Parathyroid adenoma (tissue), 2 donors: Measurements from ENCODE around the gene MAMDC2.

ENCODE experiments used
- H2AFZ ChIP-seq: fragments of 300-600 bp; sonication (generic); one replicate; pipeline ENCODE4 v1.7.0; 2017; ENCODE audit warnings: antibody characterized with exemption, mild to moderate bottlenecking
- H3K27ac ChIP-seq: fragments of 300-600 bp; sonication (generic); one replicate; pipeline ENCODE4 v1.7.0; 2017
- H3K27me3 ChIP-seq: fragments of 300-600 bp; sonication (generic); one replicate; pipeline ENCODE4 v1.7.0; 2017; ENCODE audit warnings: low read length; ENCODE audit not compliant: control insufficient read depth, insufficient read depth
- H3K36me3 ChIP-seq: fragments of 300-600 bp; sonication (generic); one replicate; pipeline ENCODE4 v1.7.0; 2017; ENCODE audit warnings: low read length; ENCODE audit not compliant: control insufficient read depth, insufficient read depth
- H3K4me1 ChIP-seq: fragments of 300-600 bp; sonication (generic); one replicate; pipeline ENCODE4 v1.7.0; 2017; ENCODE audit warnings: control low read depth
- H3K4me2 ChIP-seq: fragments of 300-600 bp; sonication (generic); one replicate; pipeline ENCODE4 v1.7.0; 2017; ENCODE audit warnings: low read length
- H3K4me3 ChIP-seq: fragments of 300-600 bp; sonication (generic); one replicate; pipeline ENCODE4 v1.7.0; 2017; ENCODE audit warnings: low read depth, low read length
- H3K79me2 ChIP-seq: fragments of 300-600 bp; sonication (generic); one replicate; pipeline ENCODE4 v1.7.0; 2017; ENCODE audit warnings: control low read depth
- H3K9ac ChIP-seq: fragments of 300-600 bp; sonication (generic); one replicate; pipeline ENCODE4 v1.7.0; 2017; ENCODE audit warnings: mild to moderate bottlenecking
- H3K9me3 ChIP-seq: fragments of 300-600 bp; sonication (generic); one replicate; pipeline ENCODE4 v1.7.0; 2017; ENCODE audit warnings: low read length; ENCODE audit not compliant: control insufficient read depth
- CTCF ChIP-seq: fragments of 300-600 bp; sonication (generic); IDR thresholded peaks from one replicate; pipeline ENCODE4 v1.7.0; 2017; ENCODE audit warnings: antibody characterized with exemption, mild to moderate bottlenecking
- donor health status: primary hyperparathyroidism.

Gene MAMDC2

DNA sequence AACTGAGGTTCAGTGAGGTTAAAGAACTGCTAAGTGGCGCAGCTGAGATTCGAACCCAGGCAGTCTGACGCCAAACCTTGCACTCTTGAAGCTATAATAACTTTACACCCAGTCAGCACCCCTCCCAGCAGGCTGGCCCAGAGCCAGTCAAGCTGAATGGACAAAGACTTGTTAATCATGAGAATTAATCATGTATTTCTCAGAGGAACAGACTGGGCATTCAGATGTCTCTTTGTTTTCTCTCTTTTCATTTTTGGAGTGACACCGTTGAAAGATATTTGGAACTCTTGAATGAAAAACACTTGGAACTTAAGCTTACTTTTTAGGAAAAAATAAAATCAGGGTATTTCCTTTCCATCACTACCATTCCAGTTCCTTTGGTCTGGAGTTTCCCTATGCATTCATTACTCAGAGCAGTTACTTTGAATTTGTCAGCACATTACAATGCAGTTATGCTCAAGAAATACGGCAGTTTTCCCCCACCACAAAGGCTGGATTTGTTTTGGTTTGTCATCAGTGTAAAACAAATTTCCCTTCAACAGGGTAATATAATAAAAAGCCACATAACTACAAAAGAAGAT, 22.6 kb upstream of the MAMDC2 start:
- Histone ChIP-seq H3K9me3 (no peaks in the 10 kb centered on the region), H3K27me3 (no peaks in the 10 kb centered on the region), H2AFZ (no peak overlapping the region), H3K9ac (no peak overlapping the region), H3K4me1 (no peaks in the 10 kb centered on the region), H3K4me3 (no peak overlapping the region), H3K4me2 (no peak overlapping the region), H3K36me3 (no peaks in the 10 kb centered on the region), H3K79me2 (no peaks in the 10 kb centered on the region), H3K27ac (no peak overlapping the region)
- TF ChIP-seq CTCF: no peak

DNA sequence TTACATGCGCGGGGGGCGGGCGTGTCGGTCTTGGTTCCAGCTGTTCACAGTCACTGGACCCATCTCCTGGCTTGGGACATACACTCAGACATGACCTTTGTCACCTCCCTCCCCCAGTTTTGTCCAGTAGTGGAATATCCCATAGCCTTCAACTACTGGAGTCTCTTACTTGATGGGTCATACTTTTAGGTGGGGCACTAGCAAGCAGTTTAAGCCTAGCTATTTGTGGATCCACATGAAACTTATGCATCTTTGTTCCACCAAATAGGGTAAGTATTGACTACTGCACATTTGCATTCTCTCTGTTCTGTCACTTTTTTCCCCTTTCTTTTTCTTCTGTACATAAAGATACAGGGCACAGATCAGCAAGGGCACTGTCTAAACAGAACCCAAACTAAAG, 15.4 kb upstream of the MAMDC2 start:
- TF ChIP-seq CTCF: no peak
- Histone ChIP-seq H3K9me3 (no peaks in the 10 kb centered on the region), H3K4me1 (no peaks in the 10 kb centered on the region), H3K79me2 (no peaks in the 10 kb centered on the region), H3K4me2 (no peak overlapping the region), H3K4me3 (no peak overlapping the region), H2AFZ (no peak overlapping the region), H3K36me3 (no peaks in the 10 kb centered on the region), H3K9ac (no peak overlapping the region), H3K27me3 (no peaks in the 10 kb centered on the region), H3K27ac (no peak overlapping the region)

DNA sequence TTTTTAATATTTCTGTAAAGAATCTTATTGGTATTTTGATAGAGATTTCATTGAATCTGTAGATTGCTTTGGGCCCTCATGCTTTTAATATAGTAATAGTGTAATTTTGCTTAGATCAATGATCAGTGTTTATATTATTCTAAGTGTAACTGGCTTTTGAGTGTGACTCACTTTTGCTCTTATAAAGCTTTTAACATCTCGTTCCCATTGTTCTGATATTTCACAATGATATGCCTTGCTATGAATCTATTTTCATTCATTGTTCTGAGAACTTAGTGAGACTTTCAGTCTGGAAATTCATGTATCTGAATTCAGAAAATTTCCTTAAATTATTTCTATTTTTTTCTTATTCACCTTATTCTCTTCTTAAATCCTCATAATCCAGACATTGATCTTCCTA, 13.5 kb upstream of the MAMDC2 start:
- Histone ChIP-seq H3K9me3 (no peaks in the 10 kb centered on the region), H3K27ac (no peak overlapping the region), H3K79me2 (no peaks in the 10 kb centered on the region), H3K4me3 (no peak overlapping the region), H3K9ac (no peak overlapping the region), H3K36me3 (no peaks in the 10 kb centered on the region), H3K27me3 (no peaks in the 10 kb centered on the region), H3K4me2 (no peak overlapping the region), H3K4me1 (no peaks in the 10 kb centered on the region), H2AFZ (no peak overlapping the region)
- TF ChIP-seq CTCF: no peak

DNA sequence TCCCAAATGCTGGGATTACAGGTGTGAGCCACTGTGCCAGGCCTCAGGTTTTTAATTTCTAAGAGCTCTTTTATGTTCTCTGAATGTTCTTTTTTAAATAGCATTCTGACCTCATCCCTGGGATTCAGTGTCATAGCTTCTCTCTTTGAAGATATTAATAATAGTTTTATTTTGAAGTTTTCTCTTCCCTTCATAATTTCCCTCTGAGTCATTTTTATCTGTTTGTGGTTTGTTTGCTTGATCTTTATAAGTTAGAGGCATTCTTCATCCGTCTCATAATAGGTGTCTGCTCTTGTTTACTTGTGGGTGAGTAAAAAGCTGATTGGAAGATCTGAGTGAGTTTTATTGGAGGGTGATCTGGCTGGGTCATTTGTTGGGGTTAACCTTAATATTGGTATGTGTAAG, 12.5 kb upstream of the MAMDC2 start:
- no peaks in the 10 kb centered on the region for H3K36me3 ChIP-seq
- H3K27ac ChIP-seq: no peak overlapping the region
- no peak overlapping the region for H3K9ac ChIP-seq
- no peak overlapping the region for H3K4me3 ChIP-seq
- no peaks in the 10 kb centered on the region for H3K9me3 ChIP-seq
- H3K27me3 ChIP-seq: no peaks in the 10 kb centered on the region
- no peaks in the 10 kb centered on the region for H3K79me2 ChIP-seq
- H3K4me2 ChIP-seq: no peak overlapping the region
- TF ChIP-seq CTCF: no peak
- H2AFZ ChIP-seq: no peak overlapping the region
- no peaks in the 10 kb centered on the region for H3K4me1 ChIP-seq

- no peak overlapping the region for H3K4me2 ChIP-seq
These were observed 9.4 kb upstream of the MAMDC2 start for GRCh38 chr9:70034271-70034711.

More at GRCh38 chr9:70034271-70034711, 9.4 kb upstream of the MAMDC2 start:
- no peak for TF ChIP-seq CTCF
- no peaks in the 10 kb centered on the region for H3K4me1 ChIP-seq
- H3K27ac ChIP-seq: no peak overlapping the region
- no peaks in the 10 kb centered on the region for H3K36me3 ChIP-seq
- H3K4me3 ChIP-seq: no peak overlapping the region
- H2AFZ ChIP-seq: no peak overlapping the region
- no peaks in the 10 kb centered on the region for H3K9me3 ChIP-seq
- no peaks in the 10 kb centered on the region for H3K79me2 ChIP-seq
- no peak overlapping the region for H3K9ac ChIP-seq
- no peaks in the 10 kb centered on the region for H3K27me3 ChIP-seq
